HT-29 (cell line): ENCODE data around the gene ADAT2. TPM values are rescaled to one million over a fixed set of nuclear protein-coding genes. Genes with fewer than 3 reads are reported as not detected.

Experiments used
- DNase-seq: peaks from one replicate; pipeline ENCODE4 v3.0.0-alpha.2; 2015; ENCODE audit warnings: low spot score
- total RNA-seq: library from RNA; depleted of rRNA; stranded (reverse); fragments of >200 nt; shearing (Covaris generic); gene quantifications from 2 replicates; pipeline ENCODE4 v1.2.3, GENCODE V29; 2014

ADAT2 gene
- total RNA-seq, 1 experiment from 2014 or later: 4.2 TPM

DNA sequence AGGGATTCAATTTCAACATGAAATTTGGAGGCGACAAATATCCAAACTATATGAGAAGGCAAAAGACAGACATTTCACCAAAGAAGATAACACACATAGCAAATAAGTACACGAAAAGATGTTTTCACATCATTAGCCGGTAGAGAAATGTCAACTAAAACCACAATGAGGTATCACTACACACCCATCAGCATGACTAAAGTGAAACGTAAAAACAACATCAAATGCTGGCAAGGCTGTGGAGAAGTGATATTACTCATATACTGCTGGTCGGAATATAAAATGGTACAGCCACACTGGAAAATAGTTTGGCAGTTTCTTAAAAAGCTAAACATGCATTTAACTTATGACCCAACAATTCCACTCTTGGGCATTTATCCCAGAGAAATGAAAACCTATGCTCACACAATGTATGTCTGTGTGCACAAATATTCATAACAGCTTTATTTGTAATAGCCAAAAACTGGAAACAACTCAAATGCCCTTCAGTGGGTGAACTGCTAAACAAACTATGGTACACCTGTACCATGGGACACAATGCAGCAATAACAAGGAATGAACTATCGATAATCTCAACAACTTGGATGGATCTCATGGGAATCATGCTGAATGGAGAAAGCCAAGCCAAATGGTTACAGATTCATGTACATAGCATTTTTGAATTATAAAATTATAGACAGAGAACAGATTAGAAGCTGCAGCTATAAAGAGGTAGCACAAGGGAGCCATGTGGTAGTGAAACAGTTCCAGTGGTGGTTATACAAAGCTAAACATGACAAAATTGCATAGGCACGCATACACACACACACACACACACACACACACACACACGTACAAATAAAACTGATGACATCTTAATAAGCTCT is 8.6 kb downstream of the ADAT2 start:
- no peak for DNase-seq

DNA sequence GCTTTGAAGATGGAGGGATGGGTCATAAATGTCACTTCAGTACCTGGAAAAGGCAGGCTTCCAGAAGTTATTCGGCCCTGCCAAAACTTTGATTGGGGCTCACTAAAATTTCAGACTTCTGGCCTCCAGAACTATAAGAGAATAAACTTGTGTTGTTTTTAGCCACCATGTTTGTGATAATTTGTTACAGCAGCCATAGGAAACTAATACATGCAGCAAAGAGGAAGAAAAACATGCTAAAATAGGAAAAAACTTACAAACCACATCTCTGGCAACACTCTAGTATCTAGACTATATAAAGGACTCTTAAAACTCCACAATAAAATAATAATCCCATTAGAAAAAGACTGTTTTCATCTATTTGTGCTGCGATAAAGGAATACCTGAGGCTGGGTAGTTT is 9.5 kb downstream of the ADAT2 start:
- DNase-seq: no peak

DNA sequence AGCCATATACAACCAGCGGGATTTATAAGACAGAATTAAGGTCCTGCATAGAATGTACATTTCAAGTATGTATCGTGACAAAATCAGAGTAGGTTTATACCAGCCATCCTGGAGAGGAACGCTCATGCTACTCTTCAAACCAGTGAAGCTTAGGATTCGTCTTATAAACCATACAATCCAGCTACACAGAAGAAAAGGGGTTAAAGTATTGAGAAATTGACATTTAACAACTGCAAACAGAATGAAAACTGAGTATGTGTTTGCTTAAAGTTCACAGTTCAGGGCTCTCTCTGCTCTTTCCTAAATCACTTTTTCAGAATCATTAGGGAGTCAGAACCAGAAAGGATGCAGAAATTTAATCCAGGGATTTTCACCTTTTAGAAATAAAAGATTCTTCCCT is 17.9 kb downstream of the ADAT2 start:
- no peak for DNase-seq

DNA sequence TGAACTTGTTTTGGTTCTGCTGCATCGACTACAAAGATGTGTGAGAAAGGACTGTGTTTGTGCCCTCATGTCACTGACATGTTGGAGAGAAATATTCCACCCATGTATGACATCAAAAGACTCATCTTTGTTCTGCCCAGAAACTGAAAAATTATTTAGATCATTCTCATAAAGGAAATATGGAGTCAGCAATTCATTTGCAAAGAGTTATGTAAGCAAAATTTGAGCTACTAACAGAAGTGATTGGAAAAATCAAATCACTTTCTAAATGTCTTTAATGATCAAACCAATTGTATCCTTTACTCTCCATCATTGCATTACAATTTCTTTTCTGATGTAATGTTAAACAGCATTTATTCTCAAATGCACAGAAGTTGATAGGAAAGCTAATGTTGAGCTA is 19.3 kb downstream of the ADAT2 start:
- DNase-seq: no peak

DNA sequence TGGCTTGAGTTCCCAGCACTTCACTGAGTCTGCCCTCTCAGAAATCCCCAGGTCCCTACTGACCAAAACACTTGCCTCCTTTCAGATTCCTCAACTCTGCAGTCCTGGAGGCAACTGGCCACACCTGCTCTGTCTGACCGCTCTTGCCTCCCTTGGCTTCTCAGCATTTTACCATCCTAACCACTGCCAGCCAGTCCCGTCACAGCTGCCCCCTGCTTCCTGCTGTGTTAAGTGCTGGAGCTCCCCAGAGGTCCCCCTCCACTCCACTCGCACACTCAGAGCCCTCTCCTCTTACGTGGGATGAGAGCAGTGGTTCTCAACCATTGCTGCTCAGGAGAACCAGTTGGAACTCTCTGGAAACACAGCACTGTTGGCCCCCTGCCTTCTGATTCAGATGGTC is 20.5 kb downstream of the ADAT2 start:
- DNase-seq: no peak

DNA sequence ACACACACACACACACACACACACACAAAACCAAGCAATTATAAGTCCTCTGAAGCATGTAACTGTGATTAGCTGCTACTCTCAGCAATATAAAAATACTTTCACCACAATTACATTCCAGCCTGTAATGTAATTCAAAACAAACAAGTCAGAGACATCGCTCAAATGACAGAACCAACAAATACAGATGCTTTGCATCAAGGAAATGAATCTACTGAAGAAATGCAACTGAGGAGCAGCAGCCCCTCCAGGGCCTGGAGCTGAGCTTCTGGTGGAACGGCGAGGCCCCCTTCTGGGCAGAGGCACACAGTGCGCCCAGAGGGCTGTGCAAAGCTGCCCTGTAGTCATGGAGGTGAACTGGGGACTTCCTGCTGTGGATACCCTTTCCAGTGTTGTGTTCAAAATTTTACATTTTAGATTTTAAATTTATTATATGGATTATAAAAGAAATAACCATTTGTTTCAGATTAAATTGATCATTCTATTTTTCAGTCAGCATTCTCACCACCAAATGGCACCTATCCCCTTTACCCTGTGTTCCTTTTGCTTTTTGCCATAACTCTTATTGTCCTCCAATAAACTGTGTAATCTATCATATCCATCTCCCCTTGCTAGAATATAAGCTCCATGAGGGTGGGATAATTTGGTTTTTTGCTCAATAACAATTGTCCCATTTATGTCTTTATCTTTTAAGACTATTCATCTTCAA is 23.2 kb downstream of the ADAT2 start:
- DNase-seq: peak; percentile 82

DNA sequence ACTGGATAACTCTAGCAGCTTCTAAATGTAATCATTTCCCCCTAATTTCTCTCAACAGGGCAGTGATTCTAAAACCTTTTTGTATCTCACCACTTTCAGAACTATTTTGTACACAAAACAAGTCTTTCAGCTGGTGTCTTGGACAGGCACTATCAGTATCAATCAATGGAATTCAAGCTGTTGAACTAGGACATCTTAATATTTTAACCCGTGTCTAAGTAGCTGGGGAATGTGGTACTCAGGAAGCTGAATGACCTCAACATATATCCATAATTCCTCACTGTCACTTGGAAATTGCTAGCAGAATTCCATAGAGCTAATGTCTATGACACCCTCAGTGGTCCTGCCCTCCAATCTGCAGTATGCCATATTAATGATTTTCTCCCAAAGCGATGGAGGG is 24.5 kb downstream of the ADAT2 start:
- DNase-seq: no peak

DNA sequence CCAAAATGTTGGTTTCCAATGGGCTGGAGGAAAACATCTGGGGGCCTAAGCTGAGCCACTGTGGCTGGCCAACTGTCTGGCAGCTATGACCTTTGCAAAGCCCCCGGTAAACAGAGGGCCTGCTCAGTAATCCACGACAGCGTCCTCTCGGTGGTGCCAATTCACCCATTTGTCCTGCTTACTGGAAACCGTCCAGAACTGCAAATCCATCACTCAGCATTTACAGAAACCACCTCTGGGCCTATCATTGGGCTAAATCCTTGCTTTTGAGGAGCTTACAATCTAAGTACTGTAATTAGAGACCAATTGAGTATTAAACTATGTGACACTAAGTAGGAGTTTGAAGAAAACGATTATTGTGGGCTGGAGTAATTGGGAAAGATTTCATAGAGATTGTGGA is 31.0 kb downstream of the ADAT2 start:
- DNase-seq: no peak

DNA sequence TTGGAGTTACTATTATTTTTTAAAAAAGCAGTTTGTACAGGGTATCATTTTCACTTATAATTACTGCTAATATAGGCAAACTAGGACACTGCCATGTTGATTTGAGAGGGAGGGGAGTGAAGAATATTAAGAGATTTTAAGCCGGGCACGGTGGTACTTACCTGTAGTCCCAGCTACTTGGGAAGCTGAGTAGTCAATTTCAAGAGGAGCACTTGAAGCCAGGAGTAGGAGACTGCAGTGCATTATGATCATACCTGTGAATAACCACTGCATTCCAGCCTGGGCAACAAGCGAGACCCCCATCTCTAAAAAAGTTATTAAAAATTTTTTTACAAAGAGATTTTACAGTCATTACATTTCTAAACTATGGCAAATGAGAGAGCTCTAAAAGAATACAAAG is 35.7 kb downstream of the ADAT2 start:
- no peak for DNase-seq

DNA sequence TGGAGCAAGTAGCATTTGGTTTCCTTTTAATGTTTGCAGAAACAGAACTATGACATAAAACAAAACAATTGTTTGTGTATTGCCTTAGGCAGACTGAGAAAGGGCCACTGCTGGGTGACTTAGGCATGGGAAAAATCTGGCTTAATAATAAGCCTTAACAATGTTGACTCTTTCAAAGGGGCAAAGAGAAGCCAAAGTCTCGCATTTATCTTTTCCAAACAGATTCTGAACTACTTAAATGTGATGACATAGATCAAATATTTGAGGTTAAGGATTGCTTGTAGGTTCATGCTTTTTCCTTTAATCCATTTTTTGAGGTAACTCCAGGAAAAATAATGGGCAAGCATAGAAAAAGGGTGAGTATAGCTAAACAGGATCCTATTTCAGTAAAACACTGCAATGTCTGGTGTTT is 39.6 kb downstream of the ADAT2 start:
- no peak for DNase-seq

DNA sequence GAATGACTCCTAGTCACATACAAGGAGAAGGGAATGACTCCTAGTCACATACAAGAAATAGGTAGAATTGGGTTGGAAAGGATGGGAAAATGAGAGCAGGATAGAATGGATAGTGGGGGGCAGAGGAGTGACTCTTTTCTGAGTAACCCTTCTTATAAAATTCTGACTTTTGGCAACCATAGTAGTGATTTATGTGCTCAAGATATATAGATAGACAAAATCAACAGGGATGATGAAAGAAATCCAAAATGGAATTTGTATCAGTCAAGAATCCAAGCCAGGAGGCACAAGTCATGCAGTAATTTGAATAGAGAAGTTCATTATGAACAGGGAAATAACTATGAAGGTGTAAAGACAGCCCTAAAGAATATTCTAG is 41.7 kb downstream of the ADAT2 start:
- DNase-seq: no peak

DNA sequence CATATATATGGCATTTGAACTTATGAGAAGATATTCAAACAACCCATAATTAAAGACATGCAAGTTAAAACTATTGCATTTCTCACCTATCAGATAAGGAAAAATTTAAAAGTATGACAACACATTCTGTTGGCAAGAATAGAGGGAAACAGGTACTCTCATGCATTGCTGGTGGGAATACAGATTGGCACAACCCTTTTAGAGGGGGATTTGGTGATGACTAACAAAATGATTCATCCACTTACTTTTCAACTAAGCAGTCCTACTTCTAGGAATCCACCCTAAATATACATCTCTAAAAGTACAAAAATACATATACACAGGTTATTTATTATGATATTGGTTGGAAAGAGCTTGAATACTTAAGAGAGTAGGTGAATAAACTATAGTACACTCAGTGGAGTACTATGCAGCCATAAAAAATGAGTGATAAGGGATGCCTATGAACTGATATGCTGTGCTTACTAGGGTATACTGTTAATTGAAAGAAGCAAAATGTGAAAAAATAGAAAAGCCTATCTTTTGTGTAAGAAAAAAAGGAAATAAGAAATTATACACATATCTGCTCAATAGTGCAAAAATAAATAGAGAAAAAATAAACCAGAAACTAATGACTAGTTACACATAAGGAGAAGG is 42.2 kb downstream of the ADAT2 start:
- DNase-seq: no peak

DNA sequence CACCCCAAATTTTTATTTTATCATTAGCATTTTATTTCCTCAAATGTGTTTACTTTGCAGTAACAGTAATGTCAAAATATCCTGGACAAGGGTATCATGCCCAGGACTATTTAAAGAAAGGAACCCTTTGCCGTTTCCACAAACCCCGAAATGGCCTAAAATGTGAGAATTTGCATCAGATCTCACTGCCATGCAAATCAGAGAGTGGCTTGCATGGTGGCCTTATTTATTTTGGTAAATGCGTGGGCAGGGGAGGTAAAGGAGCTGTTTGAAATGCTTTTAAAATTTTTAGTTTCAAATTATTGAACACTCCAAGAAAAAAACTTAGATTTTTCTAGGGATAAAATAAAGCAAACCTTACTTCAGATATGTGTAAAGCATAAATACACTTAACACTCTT is 43.8 kb downstream of the ADAT2 start:
- no peak for DNase-seq

DNA sequence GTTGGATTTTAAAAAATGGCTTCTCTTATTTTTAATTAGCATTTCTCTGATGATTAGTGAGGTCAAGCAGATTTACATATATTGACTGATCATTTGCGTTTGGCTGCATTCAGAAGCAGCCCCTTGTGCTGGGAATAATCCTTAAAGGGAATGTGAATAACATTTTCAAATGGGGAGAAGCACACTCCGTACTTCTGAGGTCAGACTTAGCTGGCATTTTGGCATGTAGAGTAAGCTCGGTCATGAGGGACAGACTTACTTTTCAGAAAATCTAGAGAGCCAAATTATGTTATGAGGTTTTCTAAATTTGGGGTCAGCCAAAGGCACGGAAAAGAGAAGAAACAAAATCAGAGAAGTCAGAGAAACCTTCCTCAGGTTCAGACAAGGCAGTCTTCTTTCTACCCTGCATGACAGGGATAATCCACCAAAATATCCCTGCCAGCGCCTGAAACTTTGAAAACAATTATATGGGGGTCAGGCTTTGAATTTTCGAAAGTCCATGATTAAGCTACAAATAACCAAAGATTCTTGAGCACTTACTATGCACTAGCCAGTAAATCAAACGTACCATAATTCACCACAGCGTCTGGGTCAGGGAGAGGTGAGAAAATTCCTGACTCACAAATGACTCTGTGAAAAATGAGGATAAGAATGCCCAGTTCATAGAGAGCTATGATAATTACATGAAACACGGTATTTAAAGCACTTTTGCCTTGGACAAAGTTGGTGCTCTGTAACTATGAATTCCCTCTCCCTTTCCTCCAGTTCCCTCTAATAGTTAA is 44.9 kb downstream of the ADAT2 start:
- no peak for DNase-seq

DNA sequence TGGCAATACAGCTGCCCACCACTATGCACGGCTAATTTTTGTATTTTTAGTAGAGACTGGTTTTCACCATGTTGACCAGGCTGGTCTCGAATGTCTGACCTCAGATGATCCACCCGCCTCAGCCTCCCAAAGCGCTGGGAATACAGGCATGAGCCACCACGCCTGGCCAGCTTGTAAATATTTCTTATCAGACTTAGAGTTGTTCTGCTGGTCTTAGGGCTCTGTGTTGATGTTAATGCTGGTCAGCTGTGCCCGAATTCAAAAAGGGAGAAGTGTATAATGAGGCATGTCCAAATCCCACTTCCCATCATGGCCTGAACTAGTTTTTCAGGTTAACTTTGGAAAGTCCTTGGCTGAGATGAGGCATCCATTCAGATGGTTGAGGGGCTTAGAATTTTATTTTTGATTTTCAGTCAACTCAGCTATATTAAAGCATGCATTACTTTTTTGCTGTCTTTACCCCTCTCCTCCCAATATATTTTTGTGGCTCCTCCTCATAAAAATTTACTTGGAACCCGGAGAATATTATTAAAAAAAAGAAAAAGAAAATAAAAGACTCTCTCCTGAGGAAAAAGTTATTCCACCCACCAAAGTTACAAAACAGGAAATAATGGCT is 47.7 kb downstream of the ADAT2 start:
- no peak for DNase-seq

DNA sequence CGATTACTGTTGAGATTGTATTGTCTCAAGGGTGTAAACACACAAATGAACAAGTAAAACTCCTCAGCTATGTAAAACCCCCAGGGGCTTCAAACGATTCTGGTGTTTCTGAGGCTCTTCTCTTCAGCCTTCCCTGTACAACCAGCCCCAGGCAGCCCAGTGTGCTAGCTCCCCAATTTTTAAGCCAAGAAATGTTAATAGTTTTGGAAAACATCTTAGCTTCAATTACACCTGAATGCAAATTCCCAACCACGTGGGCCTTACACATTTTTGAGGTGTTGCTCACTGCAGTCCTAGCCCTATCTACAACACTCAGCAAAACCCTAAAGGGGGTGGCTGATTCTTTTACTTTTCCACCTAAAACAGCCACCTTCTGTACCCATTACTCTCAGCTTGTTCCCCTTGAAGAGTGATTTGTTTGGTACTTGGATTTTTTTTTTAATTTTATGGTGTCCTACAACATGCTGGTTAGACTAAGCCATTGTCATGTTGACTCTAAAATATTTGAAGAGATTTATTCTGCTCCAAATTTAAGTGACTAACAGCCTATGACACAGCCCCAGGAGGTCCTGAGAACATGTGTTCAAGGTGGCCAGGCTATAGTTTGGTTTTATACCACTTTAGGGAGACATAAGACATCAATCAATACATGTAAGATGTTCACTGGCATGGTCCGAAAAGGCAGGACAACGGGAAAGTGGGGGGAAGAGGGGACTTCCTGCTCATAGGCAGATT is 48.7 kb downstream of the ADAT2 start:
- DNase-seq: no peak

DNA sequence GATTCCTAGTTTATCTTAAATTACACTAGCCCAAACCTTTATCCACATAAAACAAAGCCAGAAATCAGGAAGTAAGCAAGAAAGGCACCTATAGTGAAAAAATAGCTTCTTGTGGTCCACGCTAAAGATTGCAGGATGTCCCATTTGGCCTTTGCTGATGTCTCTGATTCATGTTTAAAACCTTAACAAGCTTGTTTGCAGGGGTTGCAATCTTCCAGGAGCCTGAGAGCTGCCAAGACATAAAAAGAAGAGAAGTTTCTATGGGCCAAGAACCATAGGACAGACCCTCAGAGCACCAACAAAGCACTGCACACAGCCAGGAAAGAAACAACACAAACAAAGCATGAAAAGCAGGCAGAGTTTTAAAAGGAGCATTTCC is 49.4 kb downstream of the ADAT2 start:
- no peak for DNase-seq

DNA sequence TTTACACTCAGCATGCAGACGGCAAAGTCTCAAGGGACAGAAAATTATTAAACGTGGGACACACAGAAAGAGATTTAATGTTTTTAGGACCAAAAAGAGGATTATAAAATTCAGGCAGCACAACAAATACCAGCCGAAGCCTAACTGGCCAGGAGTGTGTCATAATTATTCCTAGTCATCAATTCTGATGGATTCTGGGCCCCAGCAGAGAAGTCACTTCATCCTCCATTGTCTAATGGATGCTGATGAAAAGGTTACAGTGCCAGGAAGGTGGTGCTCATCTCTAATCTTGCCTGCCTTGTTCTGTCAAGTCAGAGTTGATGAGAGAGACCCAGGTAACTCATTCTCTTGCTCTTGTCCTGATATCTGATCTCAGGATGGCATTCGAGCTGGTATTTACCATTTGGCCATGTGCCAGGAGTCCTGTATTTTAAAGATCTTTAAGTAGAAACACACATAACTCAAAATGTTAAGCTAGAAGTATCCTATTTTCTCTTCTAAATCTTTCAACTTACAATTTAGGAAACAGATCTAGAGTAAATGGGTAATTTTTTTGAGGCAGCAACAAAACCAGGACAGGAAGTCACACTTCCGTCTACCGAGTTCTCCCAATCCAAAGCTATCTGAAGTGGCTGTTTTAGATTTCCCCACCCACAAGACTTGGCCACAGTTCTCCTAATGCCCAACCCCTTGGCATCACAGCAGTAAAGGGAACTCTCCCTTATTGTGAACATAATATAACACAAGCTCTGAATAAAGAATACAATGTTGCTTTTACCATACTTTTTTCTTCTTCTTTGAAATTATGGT is 50.0 kb downstream of the ADAT2 start:
- peak; percentile 81 for DNase-seq

DNA sequence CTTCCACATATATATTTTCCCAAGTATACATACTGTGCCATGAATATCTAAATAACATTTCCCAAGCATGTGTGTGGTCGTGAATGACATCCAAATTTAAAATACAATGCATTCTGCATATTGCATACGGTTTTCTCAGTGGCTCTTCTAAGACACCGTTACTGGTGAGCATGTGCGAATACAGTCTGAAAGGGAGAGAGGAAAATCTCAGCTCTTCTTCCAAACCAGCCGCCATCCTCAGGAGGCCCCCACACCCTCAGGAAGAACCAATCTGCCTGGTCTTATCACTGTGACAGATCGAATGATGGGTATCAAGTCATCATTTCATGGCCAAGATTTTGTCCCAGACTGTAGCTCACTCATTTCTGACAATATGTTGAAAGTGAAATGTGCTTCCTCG is 50.7 kb downstream of the ADAT2 start:
- no peak for DNase-seq

DNA sequence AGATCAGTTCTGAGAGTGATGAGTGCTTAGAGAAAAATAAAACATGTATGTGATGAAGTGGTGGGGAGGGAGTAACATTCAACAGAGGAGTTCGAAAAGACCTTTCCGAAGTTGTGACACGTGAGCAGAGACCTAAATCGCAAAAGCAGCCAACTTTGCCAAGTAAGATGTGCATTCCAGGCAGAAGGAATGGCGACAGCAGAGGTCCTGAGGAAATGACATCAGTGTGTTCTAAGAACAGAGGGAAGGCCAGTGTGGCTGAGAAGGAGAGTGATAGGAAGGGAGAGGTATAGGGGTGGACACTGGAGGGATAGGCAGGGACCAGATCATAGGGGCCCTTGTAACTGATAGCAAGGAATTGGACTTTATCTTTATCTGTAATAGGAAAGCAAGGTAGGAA is 51.3 kb downstream of the ADAT2 start:
- DNase-seq: no peak
